Thyroid gland (tissue), 4 donors: Measurements from ENCODE around the gene ITGA8.

Experiments used
- CTCF ChIP-seq, 6 experiments: fragments of 200-600 bp in 3 of 6; fragments of 450-650 bp in 3 of 6; sonication (generic) in 3 of 6; IDR thresholded peaks; one replicate each; pipeline ENCODE4 v1.5.1; 2016 to 2019; ENCODE audit warnings: antibody characterized with exemption in 6 of 6, mild to moderate bottlenecking in 2 of 6, inconsistent platforms in 1 of 6, moderate library complexity in 1 of 6
- POLR2A ChIP-seq, 2 donors: fragments of 450-650 bp; IDR thresholded peaks; one replicate each; pipeline ENCODE4 v1.6.1; 2017; ENCODE audit warnings: antibody characterized with exemption in 2 of 2, mild to moderate bottlenecking in 2 of 2, moderate library complexity in 1 of 2

GRCh38 chr10:15658069-15658702 lies 61.5 kb downstream of the ITGA8 start:
- TF ChIP-seq POLR2A (IDR thresholded peaks at IDR 0.05): no peak
- TF ChIP-seq CTCF (IDR thresholded peaks at IDR 0.05): no peak
